ENCODE measurements around the gene BARX1.
A peak's percentile ranks its signal among the peaks of the same experiment; 100 is the strongest.

BARX1 gene

GRCh38 chr9:93950619-93951601 is 4.2 kb downstream of the BARX1 start:
- DNase-seq, result no peak

- no peak for DNase-seq
Observed at GRCh38 chr9:93949694-93950449, 5.3 kb downstream of the BARX1 start.

DNA sequence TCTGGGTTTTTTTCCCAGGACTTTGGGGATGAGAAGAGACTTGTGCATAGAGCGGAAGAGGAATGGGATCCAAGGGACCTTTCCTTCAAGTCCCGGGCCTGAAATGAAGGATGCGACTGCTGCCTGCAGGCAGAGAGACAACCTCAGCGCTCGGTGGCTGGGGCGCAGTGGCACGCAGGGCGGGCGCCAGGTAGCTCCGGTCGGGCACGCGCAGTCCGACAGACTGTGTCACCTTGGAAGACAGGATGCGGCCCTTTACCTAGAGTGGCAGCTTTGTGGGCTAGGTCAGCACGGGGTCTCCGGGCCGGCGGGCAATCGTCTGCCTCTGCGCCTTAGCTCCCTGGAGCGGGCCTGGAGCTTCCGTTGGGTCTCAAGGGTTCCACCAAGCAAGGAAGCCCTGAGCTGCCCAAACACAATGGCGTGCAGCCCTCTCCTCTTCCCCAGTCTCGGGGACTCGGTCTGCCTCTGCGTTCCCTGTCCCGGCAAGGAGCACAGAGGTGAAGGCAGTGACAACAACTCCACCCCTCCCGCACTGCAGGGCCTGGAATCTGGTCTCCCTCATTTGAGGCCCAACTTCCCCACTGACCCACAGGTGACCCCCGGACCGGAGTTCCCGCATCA is 6.0 kb downstream of the BARX1 start:
- no peak for DNase-seq

DNA sequence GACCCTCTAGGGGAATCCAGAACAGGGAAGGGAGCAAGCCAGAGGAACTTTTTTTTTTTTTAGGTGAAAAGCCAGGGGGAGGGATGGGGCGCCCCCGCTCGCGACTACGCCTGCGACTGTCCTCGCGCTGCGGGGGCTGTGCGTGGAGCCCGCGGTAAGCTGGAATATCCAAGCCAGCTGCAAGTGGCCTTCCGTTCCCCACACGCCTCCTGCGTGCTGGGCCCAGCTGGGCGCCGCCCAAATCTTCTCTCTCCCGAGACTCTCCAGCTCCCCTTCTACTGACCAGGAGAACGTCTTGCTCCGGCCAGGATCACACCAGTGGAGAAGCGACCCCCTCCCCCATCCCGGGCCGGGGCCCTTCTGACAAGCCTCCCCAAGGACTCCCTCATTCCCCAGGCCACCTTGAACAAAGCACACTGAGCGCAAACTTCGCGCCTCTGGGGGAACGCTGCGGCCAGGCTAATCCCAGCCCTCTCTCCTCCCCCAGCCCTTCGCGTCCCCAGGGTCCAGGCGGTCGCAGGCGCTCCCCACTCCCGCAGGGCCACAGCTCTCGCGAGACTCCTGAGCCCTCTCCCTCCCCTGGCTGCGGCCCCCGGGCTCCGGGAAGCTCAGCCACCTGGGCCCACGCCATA is 6.6 kb downstream of the BARX1 start:
- no peak for DNase-seq

DNA sequence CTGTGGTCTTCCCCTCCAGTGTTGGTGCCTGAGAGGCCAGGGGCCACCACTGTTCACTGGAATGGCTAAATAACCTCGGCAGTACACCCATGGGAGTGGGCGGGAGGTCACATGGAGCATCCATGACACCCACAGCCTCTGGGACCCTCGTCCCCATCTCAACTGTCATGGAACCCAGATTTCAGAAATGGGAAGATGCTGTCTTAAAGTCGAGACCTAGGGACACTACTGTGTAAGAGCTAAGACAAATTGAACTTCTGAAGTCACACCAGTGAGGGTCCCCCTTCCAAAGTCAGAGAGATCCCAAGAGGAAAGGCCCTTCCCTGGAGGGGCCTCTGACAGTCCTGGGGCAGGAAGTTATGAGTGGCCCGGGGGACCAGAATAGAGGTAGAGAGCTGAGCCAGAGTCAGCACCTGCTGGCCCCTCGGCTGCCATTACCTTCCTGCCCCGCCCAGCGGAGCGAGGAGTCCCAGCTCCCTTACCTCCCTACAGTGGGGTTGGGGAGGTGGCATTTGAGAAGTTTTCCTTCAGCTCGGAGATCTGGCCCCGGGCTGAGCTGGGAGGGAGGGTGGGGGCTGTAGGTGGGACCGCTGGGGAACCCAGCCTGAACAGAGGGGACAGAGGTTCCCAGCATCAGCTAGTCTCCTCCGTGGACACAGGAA is 7.6 kb downstream of the BARX1 start:
- DNase-seq, result no peak

DNA sequence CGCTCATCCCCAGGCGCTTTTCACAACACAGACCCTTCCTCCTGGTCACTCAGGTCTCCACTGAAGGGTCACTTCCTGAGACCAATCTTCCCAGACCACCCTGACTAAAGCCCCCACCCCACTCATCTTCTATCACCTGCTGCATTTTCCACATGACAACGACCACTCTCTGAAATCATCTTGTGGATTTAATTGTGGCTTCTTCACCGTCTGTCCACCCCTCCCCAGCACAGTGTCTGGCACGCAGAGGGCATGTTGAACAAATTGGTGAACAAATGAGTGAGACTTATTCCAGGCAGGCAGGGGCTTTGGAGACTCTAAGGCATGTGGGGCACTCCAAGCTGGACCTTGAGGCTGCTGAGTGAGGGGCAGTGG is 8.8 kb downstream of the BARX1 start:
- no peak for DNase-seq

GRCh38 chr9:93945400-93946337 is 9.5 kb downstream of the BARX1 start:
- no peak for DNase-seq

DNA sequence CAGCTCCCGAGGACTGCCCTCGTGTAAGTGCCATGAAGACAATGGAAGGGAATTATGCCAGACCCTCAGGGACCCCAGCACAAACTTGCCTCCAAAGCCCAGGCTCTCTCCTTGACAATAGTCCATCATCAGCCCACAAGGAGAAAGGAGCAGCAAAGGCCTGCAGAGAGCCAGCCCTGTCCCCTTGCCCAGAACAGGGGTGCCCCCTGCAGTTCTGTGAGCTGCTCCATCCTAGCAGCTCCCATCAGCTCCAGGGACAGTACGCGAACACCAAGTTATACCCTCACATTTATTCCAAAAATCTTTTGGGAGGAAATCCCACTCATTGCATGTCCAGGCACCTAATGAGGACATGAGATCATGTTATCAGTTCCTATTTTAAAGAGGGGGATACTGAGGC is 11.1 kb downstream of the BARX1 start:
- no peak for DNase-seq

DNA sequence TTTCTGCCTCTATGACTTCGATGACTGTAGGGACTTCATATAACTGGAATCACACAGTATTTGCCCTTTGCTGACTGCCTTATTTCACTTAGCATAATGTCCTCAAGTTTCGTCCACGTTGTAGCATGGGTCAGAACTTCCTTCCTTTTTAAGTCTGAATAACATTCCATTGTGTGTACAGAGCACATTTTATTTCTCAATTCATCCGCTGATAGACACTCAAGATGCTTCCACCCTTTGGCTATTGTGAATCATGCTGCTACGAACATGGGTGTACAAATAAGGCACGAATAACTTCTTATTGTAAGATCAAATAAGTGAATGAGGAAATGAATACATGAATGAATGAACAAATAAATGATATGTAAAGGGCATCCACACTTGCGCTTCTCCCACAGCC is 13.0 kb downstream of the BARX1 start:
- no peak for DNase-seq

GRCh38 chr9:93941493-93941892 is 13.7 kb downstream of the BARX1 start:
- DNase-seq, result no peak

- DNase-seq, result no peak
Observed at GRCh38 chr9:93940951-93941350, 14.2 kb downstream of the BARX1 start.

GRCh38 chr9:93939589-93939988 is 15.6 kb downstream of the BARX1 start:
- DNase-seq, result peak; percentile 39

DNA sequence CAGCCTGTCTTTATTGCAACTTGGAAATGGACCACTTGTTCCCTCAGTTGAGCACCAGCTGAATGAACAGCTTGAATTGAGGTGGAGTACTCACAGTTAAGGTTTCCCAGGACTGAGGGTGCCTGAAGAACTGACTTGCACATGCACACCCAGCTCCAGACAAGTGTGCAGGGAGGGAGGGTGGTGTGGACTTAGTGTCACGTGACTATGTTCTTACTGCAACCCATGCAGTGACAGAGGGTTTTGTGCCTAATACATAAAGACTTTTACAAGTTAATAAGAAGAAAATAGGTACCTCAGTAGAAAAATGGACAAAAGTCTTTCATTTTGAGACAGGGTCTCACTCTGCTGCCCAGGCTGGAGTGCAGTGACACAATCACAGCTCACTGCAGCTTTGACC is 18.0 kb downstream of the BARX1 start:
- DNase-seq, result no peak

DNA sequence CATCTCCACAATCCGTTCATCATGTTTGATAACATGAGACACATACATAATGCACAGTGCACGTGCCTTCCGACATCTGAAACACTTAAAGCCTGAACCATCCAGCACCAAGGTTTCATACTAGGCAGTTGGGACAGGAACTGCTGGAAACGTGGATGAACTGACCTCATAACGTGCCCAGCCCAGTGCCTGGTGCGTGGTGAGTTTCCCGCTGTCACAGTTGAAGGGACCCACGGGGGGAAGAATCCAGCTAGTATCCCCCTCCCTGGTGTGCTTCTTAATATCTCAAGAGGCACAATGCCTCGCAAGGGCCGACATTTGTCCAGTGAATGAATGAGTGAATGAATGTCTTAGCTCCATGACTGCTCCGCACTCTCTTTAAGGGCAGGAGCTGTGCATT is 23.2 kb downstream of the BARX1 start:
- no peak for DNase-seq

DNA sequence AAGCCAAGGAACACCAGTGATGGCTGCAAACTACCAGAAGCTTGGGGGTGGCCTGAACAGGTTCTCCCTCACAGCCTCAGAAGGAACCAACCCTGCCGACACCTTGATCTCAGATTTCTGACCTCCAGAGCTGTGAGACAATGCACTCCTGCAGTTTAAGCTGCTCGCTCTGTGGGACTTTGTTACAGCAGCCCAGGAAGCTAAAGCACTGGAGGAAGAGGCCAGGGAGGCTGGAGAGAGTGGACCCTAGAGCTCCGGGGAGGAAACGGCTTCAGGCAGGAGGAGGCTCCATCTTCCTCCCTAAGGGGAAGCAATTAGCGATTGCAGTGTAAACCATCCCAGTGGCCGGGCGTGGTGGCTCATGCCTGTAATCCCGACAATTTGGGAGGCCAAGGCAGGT is 25.1 kb downstream of the BARX1 start:
- no peak for DNase-seq

- no peak for DNase-seq
Observed at GRCh38 chr9:93929231-93929630, 25.9 kb downstream of the BARX1 start.

DNA sequence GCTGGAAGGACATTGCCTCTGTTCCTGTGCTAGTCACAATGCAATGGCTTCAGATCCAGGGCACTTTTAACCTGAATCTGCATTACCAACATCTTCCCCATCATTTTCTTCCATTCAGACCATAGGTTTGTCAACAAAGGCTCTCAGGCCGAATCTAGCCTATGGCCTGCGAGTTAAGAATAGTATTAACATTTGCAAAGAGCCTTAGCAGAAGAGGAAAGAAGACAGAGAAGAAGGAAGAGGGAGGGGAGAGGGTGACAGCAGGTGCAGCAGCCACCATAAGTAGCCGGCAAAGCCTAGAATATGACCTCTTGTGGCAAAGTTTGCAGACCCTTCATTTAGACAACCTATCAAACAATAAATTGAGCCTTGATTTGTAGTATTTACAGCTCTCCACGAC is 32.6 kb downstream of the BARX1 start:
- DNase-seq, result no peak

DNA sequence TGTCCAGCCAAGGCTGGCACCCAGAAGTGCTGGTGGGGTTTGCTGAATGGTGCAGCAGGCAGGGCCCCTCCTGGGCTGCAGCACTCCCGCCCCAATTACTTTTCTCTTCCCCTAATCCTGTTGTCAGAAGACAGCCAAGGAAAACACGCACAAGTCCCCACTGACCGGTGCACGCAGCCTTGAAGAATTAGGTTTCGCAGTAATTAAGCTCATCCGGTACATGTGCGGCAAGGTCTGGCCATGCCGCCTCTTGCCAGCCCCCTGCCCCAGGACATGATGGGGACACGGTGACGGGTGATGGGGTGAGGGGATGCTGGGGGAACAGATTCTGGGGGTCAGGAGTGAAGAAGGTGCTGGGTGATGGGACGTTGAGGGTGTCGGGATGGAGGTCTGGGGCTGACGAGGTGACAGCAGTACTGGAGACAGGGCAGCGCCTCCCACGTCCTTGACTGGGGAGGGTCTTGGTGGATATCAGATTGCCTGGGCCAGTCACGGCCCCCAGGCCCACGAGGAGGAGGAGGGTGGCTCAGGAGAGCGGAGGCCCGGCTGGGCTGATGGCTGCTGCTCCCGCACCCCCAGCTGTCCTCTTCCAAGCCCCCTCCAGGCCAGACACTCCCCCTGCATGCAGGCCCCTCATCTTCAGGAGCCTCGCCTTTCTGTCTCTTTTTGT is 34.9 kb downstream of the BARX1 start:
- DNase-seq, result no peak

GRCh38 chr9:93918061-93918460 is 37.1 kb downstream of the BARX1 start:
- no peak for DNase-seq

- no peak for DNase-seq
Observed at GRCh38 chr9:93917121-93917853, 37.9 kb downstream of the BARX1 start.

Measured in NCI-H1436 treated with DMSO at 0.1 percent for 48 hours (cell line).